WTC11 (cell line): ENCODE results near the gene CHFR. TPM values are rescaled to one million over a fixed set of nuclear protein-coding genes. Genes with fewer than 3 reads are reported as not detected.
"Not testable (repeated sequence)": the region's sequence is repeated elsewhere in the genome, so short reads cannot be mapped to it uniquely, and the experiment has no call there.

Source experiments
- ATAC-seq: fragments of 200-7000 bp; cut with Tn5 transposase; 2 replicates; pipeline ENCODE4 v1.10.0; 2021; ENCODE audit warnings: mild to moderate bottlenecking, moderate library complexity
- CTCF ChIA-PET: fragments of 300-600 bp; sonication (Branson Sonifier 250); formaldehyde crosslinking; loops from one replicate; lab custom pipeline; 2021; ENCODE audit warnings: antibody characterized with exemption; lab: Charles Lee
- POLR2A ChIA-PET: fragments of 350-600 bp; sonication (Branson Sonifier 250); formaldehyde crosslinking; loops from one replicate; lab custom pipeline; 2021; ENCODE audit warnings: antibody characterized with exemption; lab: Charles Lee
- DNase-seq: peaks from one replicate; pipeline ENCODE4 v3.0.0; 2021; ENCODE audit warnings: low spot score
- H3K27ac Mint-ChIP-seq: 2 replicates; pipeline ENCODE4 v1.8.0; 2021; ENCODE audit warnings: mixed read lengths
- H3K27me3 Mint-ChIP-seq: 2 replicates; pipeline ENCODE4 v1.8.0; 2021; ENCODE audit warnings: low read depth, mild to moderate bottlenecking, moderate library complexity, mixed read lengths
- H3K36me3 Mint-ChIP-seq: 2 replicates; pipeline ENCODE4 v1.8.0; 2021; ENCODE audit warnings: mixed read lengths
- H3K4me1 Mint-ChIP-seq: 2 replicates; pipeline ENCODE4 v1.8.0; 2022; ENCODE audit warnings: mixed read lengths
- H3K4me3 Mint-ChIP-seq: 2 replicates; pipeline ENCODE4 v1.8.0; 2021; ENCODE audit warnings: mild to moderate bottlenecking, moderate library complexity, mixed read lengths
- H3K9me3 Mint-ChIP-seq: 2 replicates; pipeline ENCODE4 v1.8.0; 2021; ENCODE audit warnings: mixed read lengths
- ARID4B ChIP-seq: sonication (generic); formaldehyde crosslinking; IDR thresholded peaks from 2 replicates; pipeline ENCODE4 v1.8.0; 2023; ENCODE audit warnings: missing genetic modification reagents, mild to moderate bottlenecking, borderline replicate concordance
- ATF6 ChIP-seq: sonication (generic); formaldehyde crosslinking; IDR thresholded peaks from 2 replicates; pipeline ENCODE4 v1.8.1; 2023; ENCODE audit warnings: mild to moderate bottlenecking, missing genetic modification reagents
- CREM ChIP-seq: sonication (generic); formaldehyde crosslinking; IDR thresholded peaks from 2 replicates; pipeline ENCODE4 v1.8.1; 2022; ENCODE audit warnings: mild to moderate bottlenecking, missing genetic modification reagents, moderate library complexity
- E2F5 ChIP-seq: sonication (generic); formaldehyde crosslinking; IDR thresholded peaks from 2 replicates; pipeline ENCODE4 v1.8.1; 2022; ENCODE audit warnings: mild to moderate bottlenecking, moderate library complexity, missing genetic modification reagents
- ELF4 ChIP-seq: sonication (generic); formaldehyde crosslinking; IDR thresholded peaks from 2 replicates; pipeline ENCODE4 v1.8.1; 2022; ENCODE audit warnings: low read depth, mild to moderate bottlenecking, moderate library complexity, missing genetic modification reagents
- ERG ChIP-seq: fragments of 250-450 bp; sonication (Bioruptor Pico); IDR thresholded peaks from 2 replicates; pipeline ENCODE4 v1.8.0; 2021; ENCODE audit warnings: mild to moderate bottlenecking
- HMGA2 ChIP-seq: fragments of 250-450 bp; sonication (Bioruptor Pico); IDR thresholded peaks from 2 replicates; pipeline ENCODE4 v1.4.0; 2021; ENCODE audit warnings: mild to moderate bottlenecking, moderate library complexity
- HMGXB4 ChIP-seq: sonication (generic); formaldehyde crosslinking; IDR thresholded peaks from 2 replicates; pipeline ENCODE4 v1.8.1; 2023; ENCODE audit warnings: mild to moderate bottlenecking, moderate library complexity, missing genetic modification reagents
- NFE2L1 ChIP-seq: sonication (generic); formaldehyde crosslinking; IDR thresholded peaks from 2 replicates; pipeline ENCODE4 v1.8.1; 2023; ENCODE audit warnings: missing genetic modification reagents
- NFYB ChIP-seq: sonication (generic); formaldehyde crosslinking; conservative IDR thresholded peaks from 2 replicates; pipeline ENCODE4 v1.8.0; 2022; ENCODE audit warnings: low read depth, missing genetic modification reagents
- NR3C1 ChIP-seq: sonication (generic); formaldehyde crosslinking; conservative IDR thresholded peaks from 2 replicates; pipeline ENCODE4 v1.8.1; 2023; ENCODE audit warnings: low read depth, mild to moderate bottlenecking, missing genetic modification reagents
- PREB ChIP-seq: sonication (generic); formaldehyde crosslinking; IDR thresholded peaks from 2 replicates; pipeline ENCODE4 v1.8.1; 2022; ENCODE audit warnings: mild to moderate bottlenecking, missing genetic modification reagents, moderate library complexity, borderline replicate concordance
- SP1 ChIP-seq: sonication (generic); formaldehyde crosslinking; conservative IDR thresholded peaks from 2 replicates; pipeline ENCODE4 v1.8.1; 2022; ENCODE audit warnings: missing genetic modification reagents
- TCF7 ChIP-seq: sonication (generic); formaldehyde crosslinking; IDR thresholded peaks from 2 replicates; pipeline ENCODE4 v1.8.0; 2022; ENCODE audit warnings: mild to moderate bottlenecking, low read depth, missing genetic modification reagents, moderate library complexity
- TEAD1 ChIP-seq: sonication (generic); formaldehyde crosslinking; IDR thresholded peaks from 2 replicates; pipeline ENCODE4 v1.8.0; 2022; ENCODE audit warnings: mild to moderate bottlenecking, missing genetic modification reagents
- TP53 ChIP-seq: sonication (generic); formaldehyde crosslinking; IDR thresholded peaks from 2 replicates; pipeline ENCODE4 v1.8.1; 2023; ENCODE audit warnings: mild to moderate bottlenecking, missing genetic modification reagents
- ZBTB43 ChIP-seq: sonication (generic); formaldehyde crosslinking; IDR thresholded peaks from 2 replicates; pipeline ENCODE4 v1.8.1; 2023; ENCODE audit warnings: mild to moderate bottlenecking, missing genetic modification reagents
- total RNA-seq: library from RNA; stranded (reverse); gene quantifications from 3 replicates; pipeline ENCODE4 v1.2.3, GENCODE V29; 2021

CHFR gene
- total RNA-seq, 1 experiment from 2014 or later, result 58.7 TPM

GRCh38 chr12:132908145-132909029 is 21.0 kb upstream of the CHFR start (continued):
- TF ChIP-seq ZBTB43 (CRISPR knock-in tag) (peak; percentile 83), ATF6 (no peak), ERG (CRISPR knock-in tag) (no peak), PREB (CRISPR knock-in tag) (no peak), E2F5 (peak; percentile 85; the same call in 1 of the 2 replicates), NFE2L1 (CRISPR knock-in tag) (peak; percentile 46; the same call in 1 of the 2 replicates), SP1 (peak; percentile 74), HMGA2 (CRISPR knock-in tag) (no peak), ARID4B (CRISPR knock-in tag) (peak; percentile 69; the same call in 1 of the 2 replicates), ELF4 (CRISPR knock-in tag) (0 out of 2 replicates have a peak, but pooled peaks have one; percentile 48), TP53 (CRISPR knock-in tag) (0 out of 2 replicates have a peak, but pooled peaks have one; percentile 80), NR3C1 (CRISPR knock-in tag) (0 out of 2 replicates have a peak, but pooled peaks have one; percentile 62), TCF7 (CRISPR knock-in tag) (peak; percentile 55; the same call in 1 of the 2 replicates), CREM (CRISPR knock-in tag) (0 out of 2 replicates have a peak, but pooled peaks have one; percentile 35), TEAD1 (CRISPR knock-in tag) (0 out of 2 replicates have a peak, but pooled peaks have one; percentile 48), HMGXB4 (CRISPR knock-in tag) (peak; percentile 38), NFYB (CRISPR knock-in tag) (peak; percentile 98)

GRCh38 chr12:132907789-132908144 is 20.4 kb upstream of the CHFR start:
- H3K4me3 Mint-ChIP-seq, result peak overlapping the region; percentile 82
- H3K36me3 Mint-ChIP-seq, ATAC-seq, H3K4me1 Mint-ChIP-seq: not testable (repeated sequence)
- ChIA-PET CTCF (interaction anchor here (0.6 to 1.2 kb wide), 2 partner anchors 139 to 153 kb away, joined by 3 read pairs; no protein-coding TSS in a partner anchor), POLR2A (interaction anchor here (1.4 kb wide), 1 partner anchor 14 kb away, joined by 3 read pairs; no protein-coding TSS in a partner anchor)
- H3K27ac Mint-ChIP-seq, result peak overlapping the region; percentile 52; the same call in 1 of the 2 replicates
- peaks cover 22% of the 10 kb centered on the region for H3K9me3 Mint-ChIP-seq
- peak; percentile 34 for DNase-seq
- H3K27me3 Mint-ChIP-seq, result peaks cover 52% of the 10 kb centered on the region
